IPS-NIHi7 (cell line): ENCODE measurements around the gene NEIL1.
"Not testable (repeated sequence)": the region's sequence is repeated elsewhere in the genome, so short reads cannot be mapped to it uniquely, and the experiment has no call there.

ENCODE experiments used
- DNase-seq: peaks from one replicate; pipeline ENCODE4 v3.0.0; 2012; ENCODE audit warnings: mixed read lengths; ENCODE audit errors: extremely low spot score

The NEIL1 gene

DNA sequence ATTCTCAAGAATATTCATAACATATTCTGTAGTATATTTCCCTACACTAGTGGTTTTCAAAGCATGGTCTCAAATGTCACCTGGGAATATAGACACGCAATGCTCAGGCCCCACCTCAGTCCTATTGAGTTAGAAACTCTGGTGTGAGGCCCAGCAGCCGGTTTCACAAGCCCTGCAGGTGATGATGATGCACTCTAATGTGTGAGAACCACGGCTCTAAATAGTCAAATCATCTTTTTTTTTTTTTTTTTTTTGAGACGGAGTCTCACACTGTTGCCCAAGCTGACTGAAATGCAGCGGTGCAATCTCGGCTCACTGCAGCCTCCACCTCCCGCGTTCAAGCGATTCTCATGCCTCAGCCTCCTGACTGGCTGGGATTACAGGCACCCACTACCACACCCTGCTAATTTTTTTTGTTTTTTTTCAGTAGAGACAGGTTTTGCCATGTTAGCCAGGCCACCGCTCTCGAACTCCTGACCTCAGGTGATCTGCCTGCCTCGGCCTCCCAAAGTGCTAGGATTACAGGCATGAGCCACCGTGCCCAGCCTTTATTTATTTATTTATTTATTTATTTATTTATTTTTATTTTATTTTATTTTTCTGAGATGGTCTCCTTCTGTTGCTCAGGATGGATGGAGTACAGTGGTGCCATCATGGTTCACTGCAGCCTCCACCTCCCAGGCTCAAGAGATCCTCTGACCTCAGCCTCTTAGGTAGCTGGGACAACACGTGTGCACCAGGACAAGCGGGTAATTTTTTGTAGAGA, 13.0 kb upstream of the NEIL1 start:
- not testable (repeated sequence) for DNase-seq

- DNase-seq = no peak
Observed at GRCh38 chr15:75335313-75335704, 11.5 kb upstream of the NEIL1 start.

DNA sequence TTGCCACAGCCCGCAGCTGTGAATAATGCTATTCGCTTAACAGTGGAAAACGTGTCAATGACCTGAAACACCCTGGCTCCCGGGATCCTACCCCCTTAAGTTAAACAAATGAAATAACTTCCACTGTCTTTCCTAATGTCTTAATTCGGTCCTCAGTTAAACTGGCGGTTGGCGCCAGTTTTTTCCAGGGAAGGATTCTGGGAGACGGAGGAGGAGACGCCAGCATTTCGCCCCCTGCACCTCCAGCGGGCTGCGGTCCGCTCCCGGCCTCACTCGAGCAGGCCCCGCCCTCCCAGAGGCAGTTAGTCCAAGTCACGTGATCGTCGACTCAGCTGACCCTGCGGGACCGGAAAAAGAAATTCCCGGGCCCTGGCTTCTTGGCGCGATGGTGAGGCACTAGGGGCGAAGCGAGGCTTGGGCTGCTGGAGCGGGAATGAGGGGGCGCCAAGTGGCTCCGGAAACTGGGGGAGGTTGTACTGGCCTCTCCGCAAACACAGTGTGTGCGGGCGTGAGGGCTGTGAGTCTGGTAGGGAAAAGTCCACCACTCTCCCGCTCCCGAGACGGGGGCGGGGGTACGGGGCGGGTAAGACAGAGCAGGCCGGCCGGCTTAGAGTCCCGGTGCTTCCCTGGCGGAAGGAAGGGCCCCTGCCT, 11.0 kb upstream of the NEIL1 start, which contains the start of gene COMMD4:
TSS of gene COMMD4 (plus strand) at position 359 of the 651 bp plus-strand sequence. CDS start at position 386, 27 bp downstream.
- peak; percentile 79 for DNase-seq

DNA sequence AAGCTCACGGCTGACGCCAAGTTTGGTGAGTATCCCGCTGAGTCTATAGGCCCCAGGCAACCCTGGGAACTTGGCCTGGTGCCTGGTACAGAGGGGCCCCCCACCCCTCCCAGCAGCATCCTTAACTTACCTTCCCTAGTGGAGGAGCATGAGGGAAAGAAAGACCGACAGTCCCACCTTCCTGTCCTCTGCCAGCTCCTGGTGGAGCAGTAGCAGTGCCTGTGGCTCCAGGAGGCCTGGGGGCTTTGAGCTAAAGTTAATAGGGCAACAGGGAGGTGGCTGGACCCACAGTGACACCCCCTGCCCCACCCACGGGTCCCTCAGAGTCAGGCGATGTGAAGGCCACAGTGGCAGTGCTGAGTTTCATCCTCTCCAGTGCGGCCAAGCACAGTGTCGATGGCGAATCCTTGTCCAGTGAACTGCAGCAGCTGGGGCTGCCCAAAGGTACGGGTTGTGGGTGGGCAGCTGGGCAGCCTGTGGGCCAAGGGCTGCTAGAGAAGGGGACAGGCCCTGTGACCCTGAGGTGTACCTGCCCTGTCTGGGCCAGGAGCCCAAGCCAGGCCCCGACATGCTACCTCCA, 8.1 kb upstream of the NEIL1 start:
- no peak for DNase-seq

- no peak for DNase-seq
Observed at GRCh38 chr15:75339531-75340240, 7.2 kb upstream of the NEIL1 start.

DNA sequence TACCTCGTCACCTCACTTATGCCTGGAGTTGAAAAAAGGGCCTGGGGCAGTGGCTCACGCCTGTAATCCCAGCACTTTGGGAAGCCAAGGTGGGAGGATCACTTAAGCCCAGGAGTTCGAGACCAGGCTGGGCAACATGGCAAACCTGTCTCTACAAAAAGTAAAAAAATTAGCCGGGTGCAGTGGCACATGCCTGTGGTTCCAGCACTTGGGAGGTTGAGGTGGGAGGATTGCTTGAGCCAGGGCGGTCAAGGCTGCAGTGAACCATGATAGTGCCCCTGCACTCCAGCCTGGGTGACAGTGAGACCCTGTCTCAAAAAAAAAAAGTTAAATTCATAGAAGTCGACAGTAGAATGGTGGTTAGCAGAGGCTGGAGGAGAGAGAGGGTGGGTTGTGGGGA, 4.6 kb upstream of the NEIL1 start:
- DNase-seq = no peak

DNA sequence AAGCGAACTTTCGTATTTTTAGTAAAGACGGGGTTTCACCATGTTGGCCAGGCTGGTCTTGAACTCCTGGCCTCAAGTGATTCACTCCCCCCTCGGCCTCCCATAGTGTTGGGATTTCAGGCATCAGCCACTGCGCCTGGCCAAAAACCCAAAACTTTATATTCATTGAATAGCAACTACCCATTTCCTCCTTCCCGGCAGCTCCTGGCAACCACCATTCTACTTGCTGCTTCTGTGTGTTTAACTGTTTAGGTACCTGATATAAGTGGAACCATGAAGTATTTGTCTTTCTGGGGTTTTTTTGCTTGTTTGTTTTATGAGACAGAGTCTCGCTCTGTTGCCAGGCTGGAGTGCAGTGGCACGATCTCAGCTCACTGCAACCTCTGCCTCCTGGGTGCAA, 2.9 kb upstream of the NEIL1 start:
- not testable (repeated sequence) for DNase-seq

GRCh38 chr15:75347222-75348033, 589 bp downstream of the NEIL1 start:
- peak; percentile 65 for DNase-seq

- peak; percentile 40 for DNase-seq
Observed at GRCh38 chr15:75348034-75348561, 1.3 kb downstream of the NEIL1 start.

GRCh38 chr15:75348562-75349350, 1.9 kb downstream of the NEIL1 start:
- DNase-seq = peak; percentile 45

GRCh38 chr15:75349351-75349669, 2.5 kb downstream of the NEIL1 start:
- DNase-seq = not testable (repeated sequence)

GRCh38 chr15:75349851-75350588, 3.2 kb downstream of the NEIL1 start:
- DNase-seq = no peak

- no peak for DNase-seq
Observed at GRCh38 chr15:75350601-75351361, 3.9 kb downstream of the NEIL1 start.

GRCh38 chr15:75352186-75353080, 5.6 kb downstream of the NEIL1 start:
- DNase-seq = no peak

GRCh38 chr15:75353604-75354003, 6.8 kb downstream of the NEIL1 start:
- DNase-seq = no peak

DNA sequence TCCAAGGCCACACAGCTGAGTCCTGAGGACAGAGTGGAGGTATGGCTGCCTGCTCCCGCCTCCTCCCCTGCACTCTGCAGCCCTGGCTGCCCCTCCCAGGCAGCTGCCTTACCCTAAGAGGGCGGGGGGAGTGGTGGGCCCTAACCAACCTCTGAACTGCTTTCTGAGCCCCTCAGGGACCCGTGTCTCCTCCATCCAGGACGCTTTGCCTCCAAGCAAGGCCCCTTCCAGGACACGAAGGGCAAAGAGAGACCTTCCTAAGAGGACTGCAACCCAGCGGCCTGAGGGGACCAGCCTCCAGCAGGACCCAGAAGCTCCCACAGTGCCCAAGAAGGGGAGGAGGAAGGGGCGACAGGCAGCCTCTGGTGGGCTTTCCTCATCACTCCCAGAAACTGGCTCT, 7.6 kb downstream of the NEIL1 start:
- no peak for DNase-seq

GRCh38 chr15:75355369-75355768, 8.5 kb downstream of the NEIL1 start:
- no peak for DNase-seq

- no peak for DNase-seq
Observed at GRCh38 chr15:75356006-75356405, 9.2 kb downstream of the NEIL1 start.
